Activated CD4-positive, alpha-beta memory T cell treated with anti-CD3 and anti-CD28 coated beads, Interleukin-2, amount 10 ng/mL, durations not matched to agents 7 days and 5 days (primary cell): Measurements from ENCODE around the gene CEACAM3. TPM values are rescaled to one million over a fixed set of nuclear protein-coding genes. Genes with fewer than 3 reads are reported as not detected.

Experiments used
- CTCF ChIA-PET: fragments of 350-600 bp; sonication (Branson Sonifier 250); formaldehyde crosslinking; loops from one replicate; lab custom pipeline; 2021; ENCODE audit warnings: antibody characterized with exemption, inconsistent platforms; lab: Charles Lee
- POLR2A ChIA-PET: fragments of 350-600 bp; sonication (Branson Sonifier 250); formaldehyde crosslinking; loops from one replicate; lab custom pipeline; 2021; ENCODE audit warnings: antibody characterized with exemption; lab: Charles Lee
- DNase-seq: peaks from one replicate; pipeline ENCODE4 v3.0.0-alpha.2; 2020
- H3K27ac Mint-ChIP-seq: one replicate; pipeline ENCODE4 v1.8.0; 2021; ENCODE audit warnings: mild to moderate bottlenecking, mixed read lengths
- H3K27me3 Mint-ChIP-seq: one replicate; pipeline ENCODE4 v1.8.0; 2021; ENCODE audit warnings: mixed read lengths
- H3K36me3 Mint-ChIP-seq: one replicate; pipeline ENCODE4 v1.8.0; 2021; ENCODE audit warnings: low read depth, mixed read lengths
- H3K4me1 Mint-ChIP-seq: one replicate; pipeline ENCODE4 v1.8.0; 2021; ENCODE audit warnings: mixed read lengths
- H3K4me3 Mint-ChIP-seq: one replicate; pipeline ENCODE4 v1.8.0; 2021; ENCODE audit warnings: mild to moderate bottlenecking, mixed read lengths
- H3K9me3 Mint-ChIP-seq: one replicate; pipeline ENCODE4 v1.8.0; 2021; ENCODE audit warnings: mixed read lengths
- total RNA-seq, 2 experiments: library from RNA; stranded (reverse); gene quantifications; one replicate each; pipeline ENCODE4 v1.2.3, GENCODE V29; 2021

Gene CEACAM3
- total RNA-seq, 2 experiments from 2014 or later, result not detected

GRCh38 chr19:41816761-41817160 is 20.4 kb downstream of the CEACAM3 start:
- no peaks in the 10 kb centered on the region for H3K9me3 Mint-ChIP-seq
- H3K4me1 Mint-ChIP-seq, result peaks cover 3% of the 10 kb centered on the region
- no peaks in the 10 kb centered on the region for H3K36me3 Mint-ChIP-seq
- ChIA-PET POLR2A (no interaction called here), CTCF (interaction anchor here (0.6 kb wide), 1 partner anchor 77 kb away, joined by 5 read pairs; no protein-coding TSS in a partner anchor)
- DNase-seq, result no peak
- H3K27ac Mint-ChIP-seq, result no peak overlapping the region
- no peak overlapping the region for H3K4me3 Mint-ChIP-seq
- H3K27me3 Mint-ChIP-seq, result peaks cover 17% of the 10 kb centered on the region

GRCh38 chr19:41821003-41821735 is 24.8 kb downstream of the CEACAM3 start:
- Mint-ChIP-seq H3K27ac (no peak overlapping the region), H3K9me3 (no peaks in the 10 kb centered on the region), H3K4me3 (no peak overlapping the region), H3K4me1 (peaks cover 3% of the 10 kb centered on the region), H3K36me3 (no peaks in the 10 kb centered on the region), H3K27me3 (peaks cover 32% of the 10 kb centered on the region)
- peak; percentile 47 for DNase-seq
- ChIA-PET CTCF (interaction anchor here (0.6 to 3.5 kb wide), 8 partner anchors 26 to 382 kb away, joined by 3 to 37 read pairs (median 4); no protein-coding TSS in a partner anchor), POLR2A (interaction anchor here (0.6 to 1.1 kb wide), 3 partner anchors 28 to 30 kb away, joined by 3 to 5 read pairs (median 3); no protein-coding TSS in a partner anchor)

- ChIA-PET CTCF (no interaction called here), POLR2A (interaction anchor here (1.0 kb wide), 1 partner anchor 11 kb away, joined by 3 read pairs; no protein-coding TSS in a partner anchor)
- H3K9me3 Mint-ChIP-seq, result no peaks in the 10 kb centered on the region
- H3K36me3 Mint-ChIP-seq, result no peaks in the 10 kb centered on the region
- no peaks in the 10 kb centered on the region for H3K4me1 Mint-ChIP-seq
- no peak for DNase-seq
- no peak overlapping the region for H3K4me3 Mint-ChIP-seq
- H3K27ac Mint-ChIP-seq, result no peak overlapping the region
- peaks cover 27% of the 10 kb centered on the region for H3K27me3 Mint-ChIP-seq
These were observed 41.8 kb downstream of the CEACAM3 start for GRCh38 chr19:41837981-41838708.

- no peak overlapping the region for H3K4me3 Mint-ChIP-seq
- CTCF ChIA-PET, result interaction anchor here (1.2 kb wide), 1 partner anchor 196 kb away, joined by 5 read pairs; no protein-coding TSS in a partner anchor
- no peaks in the 10 kb centered on the region for H3K36me3 Mint-ChIP-seq
- H3K9me3 Mint-ChIP-seq, result no peaks in the 10 kb centered on the region
- no peak overlapping the region for H3K27ac Mint-ChIP-seq
- DNase-seq, result no peak
- POLR2A ChIA-PET, result no interaction called here
- H3K27me3 Mint-ChIP-seq, result peaks cover 32% of the 10 kb centered on the region
- no peaks in the 10 kb centered on the region for H3K4me1 Mint-ChIP-seq
These were observed 42.8 kb downstream of the CEACAM3 start for GRCh38 chr19:41839211-41839610.

- no peaks in the 10 kb centered on the region for H3K36me3 Mint-ChIP-seq
- no peak for DNase-seq
- no peak overlapping the region for H3K4me3 Mint-ChIP-seq
- no peaks in the 10 kb centered on the region for H3K9me3 Mint-ChIP-seq
- H3K27me3 Mint-ChIP-seq, result peaks cover 20% of the 10 kb centered on the region
- POLR2A ChIA-PET, result no interaction called here
- no peaks in the 10 kb centered on the region for H3K4me1 Mint-ChIP-seq
- CTCF ChIA-PET, result interaction anchor here (0.9 to 1.6 kb wide), 2 partner anchors 9 to 16 kb away, joined by 3 to 4 read pairs; no protein-coding TSS in a partner anchor
- H3K27ac Mint-ChIP-seq, result no peak overlapping the region
These were observed 47.0 kb downstream of the CEACAM3 start for GRCh38 chr19:41843371-41843770.

- H3K36me3 Mint-ChIP-seq, result no peaks in the 10 kb centered on the region
- peaks cover 13% of the 10 kb centered on the region for H3K27me3 Mint-ChIP-seq
- H3K27ac Mint-ChIP-seq, result no peak within 1 kb of the TSS
- POLR2A ChIA-PET, result no interaction called here
- DNase-seq, result no peak
- H3K9me3 Mint-ChIP-seq, result no peaks in the 10 kb centered on the region
- no peak within 1 kb of the TSS for H3K4me3 Mint-ChIP-seq
- H3K4me1 Mint-ChIP-seq, result no peaks in the 10 kb centered on the region
- CTCF ChIA-PET, result interaction anchor here (0.6 to 1.6 kb wide), 2 partner anchors 10 to 61 kb away, joined by 3 to 4 read pairs; no protein-coding TSS in a partner anchor
These were observed 48.2 kb downstream of the CEACAM3 start, which contains the start of gene LYPD4 for GRCh38 chr19:41844601-41845000. TSS of gene LYPD4 (minus strand) at chr19:41844683. CDS start at chr19:41839285, 5,398 bp downstream.

GRCh38 chr19:41845001-41845050 is 48.4 kb downstream of the CEACAM3 start, which contains the start of gene DMRTC2:
TSS of gene DMRTC2 (plus strand) at chr19:41845042. CDS start at chr19:41847429, 2,387 bp downstream.
- no peak within 1 kb of the TSS for H3K27ac Mint-ChIP-seq
- no peak for DNase-seq
- peaks cover 13% of the 10 kb centered on the region for H3K27me3 Mint-ChIP-seq
- ChIA-PET CTCF (interaction anchor here (0.6 to 1.6 kb wide), 2 partner anchors 10 to 61 kb away, joined by 3 to 4 read pairs; no protein-coding TSS in a partner anchor), POLR2A (no interaction called here)
- no peaks in the 10 kb centered on the region for H3K36me3 Mint-ChIP-seq
- no peaks in the 10 kb centered on the region for H3K9me3 Mint-ChIP-seq
- H3K4me3 Mint-ChIP-seq, result no peak within 1 kb of the TSS
- no peaks in the 10 kb centered on the region for H3K4me1 Mint-ChIP-seq

GRCh38 chr19:41845051-41845590 is 48.7 kb downstream of the CEACAM3 start:
- POLR2A ChIA-PET, result no interaction called here
- CTCF ChIA-PET, result interaction anchor here (0.6 to 1.6 kb wide), 2 partner anchors 11 to 61 kb away, joined by 3 to 4 read pairs; no protein-coding TSS in a partner anchor

GRCh38 chr19:41847351-41848105 is 51.1 kb downstream of the CEACAM3 start:
- H3K27me3 Mint-ChIP-seq, result peaks cover 23% of the 10 kb centered on the region
- no peaks in the 10 kb centered on the region for H3K4me1 Mint-ChIP-seq
- no peak overlapping the region for H3K27ac Mint-ChIP-seq
- no peaks in the 10 kb centered on the region for H3K36me3 Mint-ChIP-seq
- no peak overlapping the region for H3K4me3 Mint-ChIP-seq
- H3K9me3 Mint-ChIP-seq, result no peaks in the 10 kb centered on the region
- no peak for DNase-seq
- ChIA-PET CTCF (no interaction called here), POLR2A (no interaction called here)

More at GRCh38 chr19:41845051-41845590, 48.7 kb downstream of the CEACAM3 start:
- H3K4me3 Mint-ChIP-seq, result no peak overlapping the region
- H3K27me3 Mint-ChIP-seq, result peaks cover 11% of the 10 kb centered on the region
- no peaks in the 10 kb centered on the region for H3K4me1 Mint-ChIP-seq
- H3K9me3 Mint-ChIP-seq, result no peaks in the 10 kb centered on the region
- no peaks in the 10 kb centered on the region for H3K36me3 Mint-ChIP-seq
- H3K27ac Mint-ChIP-seq, result no peak overlapping the region
- no peak for DNase-seq

GRCh38 chr19:41848666-41849065 is 52.3 kb downstream of the CEACAM3 start:
- H3K4me3 Mint-ChIP-seq, result no peak overlapping the region
- POLR2A ChIA-PET, result interaction anchor here (0.6 to 1.2 kb wide), 2 partner anchors 10 to 18 kb away, joined by 3 read pairs; no protein-coding TSS in a partner anchor
- no peak overlapping the region for H3K27ac Mint-ChIP-seq
- H3K36me3 Mint-ChIP-seq, result no peaks in the 10 kb centered on the region
- H3K27me3 Mint-ChIP-seq, result peaks cover 29% of the 10 kb centered on the region
- CTCF ChIA-PET, result interaction anchor here (0.6 to 2.5 kb wide), 2 partner anchors 11 to 12 kb away, joined by 3 to 12 read pairs; partner anchors contain the start of gene RPS19
- H3K9me3 Mint-ChIP-seq, result no peaks in the 10 kb centered on the region
- H3K4me1 Mint-ChIP-seq, result no peaks in the 10 kb centered on the region
- DNase-seq, result no peak

GRCh38 chr19:41849067-41849466 is 52.7 kb downstream of the CEACAM3 start:
- POLR2A ChIA-PET, result interaction anchor here (0.6 to 1.2 kb wide), 2 partner anchors 11 to 17 kb away, joined by 3 read pairs; no protein-coding TSS in a partner anchor

GRCh38 chr19:41850381-41850780 is 54.0 kb downstream of the CEACAM3 start:
- no peaks in the 10 kb centered on the region for H3K9me3 Mint-ChIP-seq
- no peak overlapping the region for H3K4me3 Mint-ChIP-seq
- ChIA-PET POLR2A (interaction anchor here (1.0 kb wide), 1 partner anchor 30 kb away, joined by 5 read pairs; no protein-coding TSS in a partner anchor), CTCF (interaction anchor here (2.5 kb wide), 1 partner anchor 9 kb away, joined by 12 read pairs; the partner anchor contains the start of gene RPS19)
- no peaks in the 10 kb centered on the region for H3K36me3 Mint-ChIP-seq
- H3K27me3 Mint-ChIP-seq, result peaks cover 40% of the 10 kb centered on the region
- no peak for DNase-seq
- no peaks in the 10 kb centered on the region for H3K4me1 Mint-ChIP-seq
- no peak overlapping the region for H3K27ac Mint-ChIP-seq

More at GRCh38 chr19:41849067-41849466, 52.7 kb downstream of the CEACAM3 start:
- no peak for DNase-seq
- CTCF ChIA-PET, result interaction anchor here (0.6 to 2.5 kb wide), 3 partner anchors 10 to 411 kb away, joined by 3 to 12 read pairs (median 3); partner anchors contain the start of gene RPS19
- H3K4me1 Mint-ChIP-seq, result no peaks in the 10 kb centered on the region
- no peak overlapping the region for H3K27ac Mint-ChIP-seq
- H3K36me3 Mint-ChIP-seq, result no peaks in the 10 kb centered on the region
- no peaks in the 10 kb centered on the region for H3K9me3 Mint-ChIP-seq
- H3K4me3 Mint-ChIP-seq, result no peak overlapping the region
- peaks cover 31% of the 10 kb centered on the region for H3K27me3 Mint-ChIP-seq
